ENCODE measurements around the gene TPSD1.
"Not testable (repeated sequence)": the region's sequence is repeated elsewhere in the genome, so short reads cannot be mapped to it uniquely, and the experiment has no call there.

TPSD1 gene

GRCh38 chr16:1221628-1222552, 34.0 kb upstream of the TPSD1 start:
- no peak for DNase-seq

GRCh38 chr16:1222553-1223354, 33.1 kb upstream of the TPSD1 start:
- DNase-seq = no peak

GRCh38 chr16:1223355-1224214, 32.3 kb upstream of the TPSD1 start:
- DNase-seq = no peak

- no peak for DNase-seq
These were observed 31.3 kb upstream of the TPSD1 start for GRCh38 chr16:1224558-1224957.

GRCh38 chr16:1225051-1225451, 30.8 kb upstream of the TPSD1 start, which contains the start of gene TPSG1:
TSS of gene TPSG1 (minus strand) at chr16:1225268. CDS start at chr16:1225252, 16 bp downstream.
- DNase-seq = no peak

GRCh38 chr16:1225728-1226311, 30.0 kb upstream of the TPSD1 start:
- DNase-seq = not testable (repeated sequence)

GRCh38 chr16:1226692-1227091, 29.2 kb upstream of the TPSD1 start:
- not testable (repeated sequence) for DNase-seq

GRCh38 chr16:1228227-1228626, 27.6 kb upstream of the TPSD1 start:
- DNase-seq = not testable (repeated sequence)

GRCh38 chr16:1229476-1229875, 26.4 kb upstream of the TPSD1 start:
- not testable (repeated sequence) for DNase-seq

- DNase-seq = not testable (repeated sequence)
These were observed 25.8 kb upstream of the TPSD1 start, which contains the start of gene TPSB2 for GRCh38 chr16:1230084-1230470. TSS of gene TPSB2 (minus strand) at chr16:1230184. CDS start at chr16:1229951, 233 bp downstream.

- not testable (repeated sequence) for DNase-seq
These were observed 25.2 kb upstream of the TPSD1 start for GRCh38 chr16:1230471-1231212.

- not testable (repeated sequence) for DNase-seq
These were observed 24.6 kb upstream of the TPSD1 start for GRCh38 chr16:1231301-1231700.

GRCh38 chr16:1232049-1232748, 23.7 kb upstream of the TPSD1 start:
- not testable (repeated sequence) for DNase-seq

GRCh38 chr16:1236659-1237058, 19.2 kb upstream of the TPSD1 start:
- not testable (repeated sequence) for DNase-seq

GRCh38 chr16:1237990-1238389, 17.9 kb upstream of the TPSD1 start:
- DNase-seq = no peak

- DNase-seq = not testable (repeated sequence)
These were observed 17.0 kb upstream of the TPSD1 start for GRCh38 chr16:1238909-1239308.

- not testable (repeated sequence) for DNase-seq
These were observed 16.3 kb upstream of the TPSD1 start for GRCh38 chr16:1239575-1239974.

GRCh38 chr16:1240436-1240835, 15.4 kb upstream of the TPSD1 start, which contains the start of gene TPSAB1:
TSS of gene TPSAB1 (plus strand) at chr16:1240705. CDS start at chr16:1240939, 234 bp downstream.
- DNase-seq = not testable (repeated sequence)

- DNase-seq = not testable (repeated sequence)
These were observed 14.8 kb upstream of the TPSD1 start for GRCh38 chr16:1241081-1241480.

GRCh38 chr16:1243363-1243762, 12.5 kb upstream of the TPSD1 start:
- DNase-seq = not testable (repeated sequence)

Measured in NCI-H345 (cell line).